ENCODE measurements around the gene HMCN2.

The HMCN2 gene

DNA sequence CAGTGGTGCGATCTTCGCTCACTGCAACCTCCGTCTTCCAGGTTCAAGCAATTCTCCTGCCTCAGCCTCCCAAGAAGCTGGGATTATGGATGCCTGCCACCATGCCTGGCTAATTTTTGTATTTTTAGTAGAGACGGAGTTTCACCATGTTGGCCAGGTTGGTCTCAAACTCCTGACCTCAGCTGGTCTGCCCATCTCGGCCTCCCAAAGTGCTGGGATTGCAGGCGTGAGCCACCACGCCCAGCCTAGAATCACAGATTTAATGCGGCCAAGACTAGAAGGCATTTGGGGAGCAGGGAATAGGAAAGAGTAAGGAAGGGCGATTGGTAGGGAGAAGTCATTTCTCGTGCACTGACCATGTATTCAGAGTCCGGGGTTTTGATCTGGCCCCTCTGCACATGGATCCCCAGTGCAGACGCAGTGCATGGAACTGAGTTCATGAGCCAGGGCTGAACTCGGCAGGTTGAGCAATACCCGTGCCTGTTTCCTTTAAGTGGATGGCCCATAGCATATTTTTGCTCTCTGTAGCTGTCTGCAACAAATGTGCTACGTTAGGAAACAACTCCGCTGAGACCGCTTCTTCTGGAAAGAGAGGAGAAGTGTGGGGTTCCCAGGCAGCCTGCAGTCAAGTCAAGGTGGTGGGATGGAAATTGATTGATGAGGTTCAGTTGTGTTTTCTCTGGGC is 3.4 kb upstream of the HMCN2 start:
- H2BK12ac ChIP-seq (ENCODE audit: low read length in 2 of 2): no peak overlapping the region
- no peak overlapping the region for H3K4ac ChIP-seq (ENCODE audit: low read depth in 1 of 2, low read length in 2 of 2)
- H3K9ac ChIP-seq (ENCODE audit: low read length): no peak overlapping the region
- H3K4me2 ChIP-seq (ENCODE audit: low read length, poor library complexity, severe bottlenecking): no peak overlapping the region
- H3K9me3 ChIP-seq (ENCODE audit: control insufficient read depth, low read length): no peaks in the 10 kb centered on the region
- no peak overlapping the region for H4K8ac ChIP-seq (ENCODE audit: low read length)
- no peak overlapping the region for H2BK5ac ChIP-seq (ENCODE audit: low read depth, low read length, poor library complexity, severe bottlenecking)
- WGBS: 81% methylated on average over 17 of the region's 17 CpGs
- H3K36me3 ChIP-seq (ENCODE audit: control insufficient read depth in 1 of 2, insufficient read depth in 2 of 2, low read depth in 1 of 2, low read length in 2 of 2): no peaks in the 10 kb centered on the region
- no peak overlapping the region for H3K18ac ChIP-seq (ENCODE audit: low read depth in 1 of 2, low read length in 2 of 2)
- no peak overlapping the region for H2AK5ac ChIP-seq (ENCODE audit: low read length, severe bottlenecking)
- DNase-seq: no peak
- H2BK120ac ChIP-seq (ENCODE audit: low read depth, low read length): no peak overlapping the region
- no peak overlapping the region for H2BK15ac ChIP-seq (ENCODE audit: low read depth, poor library complexity, severe bottlenecking)
- peaks cover 17% of the 10 kb centered on the region for H3K4me1 ChIP-seq (ENCODE audit: control insufficient read depth, insufficient read depth, low read depth, low read length)
- H2AFZ ChIP-seq (ENCODE audit: low read depth, low read length): no peak overlapping the region
- H3K4me3 ChIP-seq (ENCODE audit: insufficient read depth in 1 of 2, low read depth in 1 of 2, low read length in 2 of 2): no peak overlapping the region
- H3K27ac ChIP-seq (ENCODE audit: low read length, poor library complexity, severe bottlenecking): no peak overlapping the region
- H3K14ac ChIP-seq (ENCODE audit: low read length in 2 of 2): no peak overlapping the region
- peaks cover 77 to 81% of the 10 kb centered on the region in 2 experiments for H3K27me3 ChIP-seq (ENCODE audit: control insufficient read depth in 1 of 2, insufficient read depth in 1 of 2, low read length in 2 of 2)
- H3K23ac ChIP-seq (ENCODE audit: low read length in 2 of 2): no peak overlapping the region
- H4K91ac ChIP-seq (ENCODE audit: low read length): no peak overlapping the region
- no peaks in the 10 kb centered on the region for H3K79me1 ChIP-seq (replicated peaks; ENCODE audit: low read length, poor library complexity, severe bottlenecking)

GRCh38 chr9:130262771-130263170 is 2.8 kb upstream of the HMCN2 start:
- Histone ChIP-seq H4K8ac (ENCODE audit: low read length) (no peak overlapping the region), H3K4ac (ENCODE audit: low read depth in 1 of 2, low read length in 2 of 2) (no peak overlapping the region), H2BK120ac (ENCODE audit: low read depth, low read length) (no peak overlapping the region), H3K36me3 (ENCODE audit: control insufficient read depth in 1 of 2, insufficient read depth in 2 of 2, low read depth in 1 of 2, low read length in 2 of 2) (no peaks in the 10 kb centered on the region), H3K79me1 (replicated peaks; ENCODE audit: low read length, poor library complexity, severe bottlenecking) (no peaks in the 10 kb centered on the region), H3K4me1 (ENCODE audit: control insufficient read depth, insufficient read depth, low read depth, low read length) (peaks cover 17% of the 10 kb centered on the region), H2BK5ac (ENCODE audit: low read depth, low read length, poor library complexity, severe bottlenecking) (no peak overlapping the region), H3K14ac (ENCODE audit: low read length in 2 of 2) (no peak overlapping the region), H3K4me3 (ENCODE audit: insufficient read depth in 1 of 2, low read depth in 1 of 2, low read length in 2 of 2) (no peak overlapping the region), H3K9me3 (ENCODE audit: control insufficient read depth, low read length) (no peaks in the 10 kb centered on the region), H2AFZ (ENCODE audit: low read depth, low read length) (no peak overlapping the region), H2BK12ac (ENCODE audit: low read length in 2 of 2) (no peak overlapping the region), H3K23ac (ENCODE audit: low read length in 2 of 2) (no peak overlapping the region), H2BK15ac (ENCODE audit: low read depth, poor library complexity, severe bottlenecking) (no peak overlapping the region), H2AK5ac (ENCODE audit: low read length, severe bottlenecking) (no peak overlapping the region), H3K9ac (ENCODE audit: low read length) (no peak overlapping the region), H3K27me3 (ENCODE audit: control insufficient read depth in 1 of 2, insufficient read depth in 1 of 2, low read length in 2 of 2) (peaks cover 78 to 82% of the 10 kb centered on the region in 2 experiments), H3K27ac (ENCODE audit: low read length, poor library complexity, severe bottlenecking) (no peak overlapping the region), H3K18ac (ENCODE audit: low read depth in 1 of 2, low read length in 2 of 2) (no peak overlapping the region), H3K4me2 (ENCODE audit: low read length, poor library complexity, severe bottlenecking) (no peak overlapping the region), H4K91ac (ENCODE audit: low read length) (no peak overlapping the region)
- WGBS: 89% methylated on average over 7 of the region's 7 CpGs
- DNase-seq: no peak

- Histone ChIP-seq H3K4me2 (ENCODE audit: low read length, poor library complexity, severe bottlenecking) (no peak overlapping the region), H3K14ac (ENCODE audit: low read length in 2 of 2) (no peak overlapping the region), H3K9ac (ENCODE audit: low read length) (no peak overlapping the region), H4K91ac (ENCODE audit: low read length) (no peak overlapping the region), H4K8ac (ENCODE audit: low read length) (no peak overlapping the region), H3K79me1 (replicated peaks; ENCODE audit: low read length, poor library complexity, severe bottlenecking) (no peaks in the 10 kb centered on the region), H2BK15ac (ENCODE audit: low read depth, poor library complexity, severe bottlenecking) (no peak overlapping the region), H3K27ac (ENCODE audit: low read length, poor library complexity, severe bottlenecking) (no peak overlapping the region), H2AK5ac (ENCODE audit: low read length, severe bottlenecking) (no peak overlapping the region), H3K9me3 (ENCODE audit: control insufficient read depth, low read length) (no peaks in the 10 kb centered on the region), H2BK5ac (ENCODE audit: low read depth, low read length, poor library complexity, severe bottlenecking) (no peak overlapping the region), H3K36me3 (ENCODE audit: control insufficient read depth in 1 of 2, insufficient read depth in 2 of 2, low read depth in 1 of 2, low read length in 2 of 2) (no peaks in the 10 kb centered on the region), H2BK120ac (ENCODE audit: low read depth, low read length) (no peak overlapping the region), H2BK12ac (ENCODE audit: low read length in 2 of 2) (no peak overlapping the region), H3K4ac (ENCODE audit: low read depth in 1 of 2, low read length in 2 of 2) (no peak overlapping the region), H3K4me1 (ENCODE audit: control insufficient read depth, insufficient read depth, low read depth, low read length) (peaks cover 26% of the 10 kb centered on the region), H3K18ac (ENCODE audit: low read depth in 1 of 2, low read length in 2 of 2) (no peak overlapping the region), H2AFZ (ENCODE audit: low read depth, low read length) (no peak overlapping the region), H3K27me3 (ENCODE audit: control insufficient read depth in 1 of 2, insufficient read depth in 1 of 2, low read length in 2 of 2) (peaks cover 87 to 89% of the 10 kb centered on the region in 2 experiments), H3K23ac (ENCODE audit: low read length in 2 of 2) (no peak overlapping the region), H3K4me3 (ENCODE audit: insufficient read depth in 1 of 2, low read depth in 1 of 2, low read length in 2 of 2) (no peak overlapping the region)
- peak; percentile 48 for DNase-seq
- 51% methylated on average over 10 of the region's 10 CpGs for WGBS
Measured at GRCh38 chr9:130263601-130264413, 1.8 kb upstream of the HMCN2 start.

All from mesenchymal stem cell (in vitro differentiated cells and primary cell).